Ishikawa (cell line): ENCODE measurements around the gene GART.

ENCODE experiments used
- EGR1 ChIP-seq: IDR thresholded peaks from 2 replicates; pipeline ENCODE4 v1.6.1; 2012
- FOXM1 ChIP-seq: IDR thresholded peaks from 2 replicates; pipeline ENCODE4 v1.6.1; 2012; ENCODE audit warnings: low read depth, borderline replicate concordance
- RAD21 ChIP-seq: IDR thresholded peaks from 2 replicates; pipeline ENCODE4 v1.6.1; 2012; ENCODE audit warnings: low read depth
- REST ChIP-seq: IDR thresholded peaks from 2 replicates; pipeline ENCODE4 v1.6.1; 2012; ENCODE audit warnings: low read depth, mild to moderate bottlenecking
- TAF1 ChIP-seq: IDR thresholded peaks from 2 replicates; pipeline ENCODE4 v1.6.1; 2012; ENCODE audit warnings: low read depth, mild to moderate bottlenecking
- YY1 ChIP-seq: IDR thresholded peaks from 2 replicates; pipeline ENCODE4 v1.6.1; 2012; ENCODE audit warnings: low read depth

GRCh38 chr21:33478182-33478581, 63.7 kb downstream of the GART start:
- TF ChIP-seq EGR1 (no peak), RAD21 (no peak), FOXM1 (no peak), TAF1 (no peak), REST (no peak), YY1 (no peak)
